K562 (cell line): ENCODE data around the gene PHF1. TPM values are rescaled to one million over a fixed set of nuclear protein-coding genes. Genes with fewer than 3 reads are reported as not detected.

Experiments used
- GMEB1 ChIP-seq: fragments of 250-450 bp; sonication (Bioruptor Pico); IDR thresholded peaks from 2 replicates; pipeline ENCODE4 v1.4.0; 2020; ENCODE audit warnings: mild to moderate bottlenecking
- HNRNPLL ChIP-seq: fragments of 200-400 bp; formaldehyde crosslinking; IDR thresholded peaks from 2 replicates; pipeline ENCODE4 v1.6.1; 2017; ENCODE audit warnings: low read length, low read depth, mild to moderate bottlenecking; ENCODE audit not compliant: poor library complexity, severe bottlenecking
- MITF ChIP-seq: IDR thresholded peaks from 2 replicates; pipeline ENCODE4 v1.6.1; 2014; ENCODE audit warnings: antibody characterized with exemption
- MYNN ChIP-seq, 2 experiments: sonication (generic); formaldehyde crosslinking in 1 of 2; IDR thresholded peaks; 2 replicates each; pipeline versions ENCODE4 v1.5.0 to v1.6.1; 2016 to 2020; ENCODE audit warnings: antibody characterized with exemption in 1 of 2, missing genetic modification reagents in 1 of 2
- SETDB1 ChIP-seq: IDR thresholded peaks from one replicate; pipeline ENCODE4 v1.6.1; 2012; ENCODE audit warnings: low read length, control low read depth, inconsistent platforms
- polyA plus RNA-seq, 8 experiments: library from polyadenylated mRNA; depleted of rRNA in 4 of 8; stranded (reverse) in 5 of 8; unstranded in 3 of 8; fragments of >200 nt; fragmentation: Nextera tagmentation in 2 of 8; fragmentation: Illumina TruSeq in 1 of 8; extraction: Ambion mirVana in 2 of 8; extraction: Trizol in 1 of 8; gene quantifications; 2 replicates each; pipeline versions ENCODE4 v1.2.1 to v1.2.3, GENCODE V29; 2011 to 2014; ENCODE audit warnings: inconsistent platforms in 1 of 8, missing spikeins in 1 of 8
- total RNA-seq, 7 experiments: library from RNA; depleted of rRNA in 6 of 7; stranded (reverse); fragments of >200 nt in 6 of 7; fragmentation: Illumina TruSeq in 2 of 7; extraction: Trizol in 2 of 7; gene quantifications; 2 replicates each; pipeline versions ENCODE4 v1.2.1 to v1.2.3, GENCODE V29; 2011 to 2021; ENCODE audit warnings: low replicate concordance in 1 of 7
- TF ChIP-seq, protein P1 (sequence below), 2 experiments: IDR thresholded peaks; 2 replicates each; pipeline ENCODE4 v1.6.1; 2011; ENCODE audit warnings: borderline replicate concordance in 1 of 2, control low read depth in 1 of 2, low read depth in 1 of 2, low read length in 1 of 2, mild to moderate bottlenecking in 1 of 2, mixed read lengths in 1 of 2, moderate library complexity in 1 of 2; ENCODE audit not compliant: insufficient read depth in 1 of 2, insufficient read length in 1 of 2, poor library complexity in 1 of 2, severe bottlenecking in 1 of 2; ENCODE audit errors: extremely low read depth in 1 of 2
- TF ChIP-seq, protein P2 (sequence below): sonication (generic); formaldehyde crosslinking; IDR thresholded peaks from 2 replicates; pipeline ENCODE4 v1.8.0; 2022; ENCODE audit warnings: missing genetic modification reagents, mild to moderate bottlenecking, moderate library complexity, borderline replicate concordance
- TF ChIP-seq, protein P3 (sequence below): conservative IDR thresholded peaks from 2 replicates; pipeline ENCODE4 v1.6.1; 2011; ENCODE audit warnings: low read depth, mild to moderate bottlenecking, low read length; ENCODE audit not compliant: control insufficient read depth
- TF ChIP-seq, protein P4 (sequence below), 3 experiments: IDR thresholded peaks in 2 of 3; conservative IDR thresholded peaks in 1 of 3; 2 replicates each; pipeline ENCODE4 v1.5.1; 2011 to 2012; ENCODE audit warnings: low read length in 3 of 3, mild to moderate bottlenecking in 3 of 3, control low read depth in 2 of 3, improper control_type of control experiment in 1 of 3, inconsistent platforms in 1 of 3, low read depth in 1 of 3, mixed read lengths in 1 of 3, moderate library complexity in 1 of 3; ENCODE audit not compliant: insufficient read depth in 2 of 3
- TF ChIP-seq, protein P5 (sequence below): fragments of 250-450 bp; sonication (Bioruptor Pico); IDR thresholded peaks from 2 replicates; pipeline ENCODE4 v1.9.0; 2021; ENCODE audit warnings: mild to moderate bottlenecking, inconsistent platforms
- TF ChIP-seq, protein P6 (sequence below), 3 experiments: fragments of 200-800 bp in 1 of 3; sonication (Bioruptor generic) in 1 of 3; sonication (generic) in 1 of 3; formaldehyde crosslinking in 1 of 3; IDR thresholded peaks; 2 replicates each; pipeline versions ENCODE4 v1.6.1 to v1.8.0; 2016 to 2022; ENCODE audit warnings: mild to moderate bottlenecking in 2 of 3, missing compliant biosample characterization in 2 of 3, missing genetic modification characterization in 2 of 3, missing genetic modification reagents in 1 of 3

PHF1 gene
- total and polyA plus RNA-seq, 9 of the 15 experiments (the other 6 are each of a cell fraction or from before 2014, with no cell fraction given): 3.7 to 64.2 (median 33.7) TPM

GRCh38 chr6:33427585-33428223 is 16.9 kb downstream of the PHF1 start (continued):
- TF ChIP-seq, protein P1, sequence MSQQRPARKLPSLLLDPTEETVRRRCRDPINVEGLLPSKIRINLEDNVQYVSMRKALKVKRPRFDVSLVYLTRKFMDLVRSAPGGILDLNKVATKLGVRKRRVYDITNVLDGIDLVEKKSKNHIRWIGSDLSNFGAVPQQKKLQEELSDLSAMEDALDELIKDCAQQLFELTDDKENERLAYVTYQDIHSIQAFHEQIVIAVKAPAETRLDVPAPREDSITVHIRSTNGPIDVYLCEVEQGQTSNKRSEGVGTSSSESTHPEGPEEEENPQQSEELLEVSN (IDR thresholded peaks at IDR 0.05; ENCODE audit: borderline replicate concordance in 1 of 2, extremely low read depth in 1 of 2, insufficient read depth in 1 of 2, insufficient read length in 1 of 2, low read depth in 1 of 2, low read length in 1 of 2, poor library complexity in 1 of 2, severe bottlenecking in 1 of 2): peak in 1 of 2 experiments; percentile 55
- TF ChIP-seq GMEB1 (CRISPR knock-in tag): 0 out of 2 replicates have a peak, but pooled peaks have one; percentile 21
- peak; percentile 54; the same call in 1 of the 2 replicates for TF ChIP-seq MYNN (IDR thresholded peaks at IDR 0.05)
- no peak for TF ChIP-seq MYNN (CRISPR knock-in tag; IDR thresholded peaks at IDR 0.05)
- TF ChIP-seq, protein P2, sequence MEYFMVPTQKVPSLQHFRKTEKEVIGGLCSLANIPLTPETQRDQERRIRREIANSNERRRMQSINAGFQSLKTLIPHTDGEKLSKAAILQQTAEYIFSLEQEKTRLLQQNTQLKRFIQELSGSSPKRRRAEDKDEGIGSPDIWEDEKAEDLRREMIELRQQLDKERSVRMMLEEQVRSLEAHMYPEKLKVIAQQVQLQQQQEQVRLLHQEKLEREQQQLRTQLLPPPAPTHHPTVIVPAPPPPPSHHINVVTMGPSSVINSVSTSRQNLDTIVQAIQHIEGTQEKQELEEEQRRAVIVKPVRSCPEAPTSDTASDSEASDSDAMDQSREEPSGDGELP (CRISPR knock-in tag): no peak
- TF ChIP-seq, protein P3, sequence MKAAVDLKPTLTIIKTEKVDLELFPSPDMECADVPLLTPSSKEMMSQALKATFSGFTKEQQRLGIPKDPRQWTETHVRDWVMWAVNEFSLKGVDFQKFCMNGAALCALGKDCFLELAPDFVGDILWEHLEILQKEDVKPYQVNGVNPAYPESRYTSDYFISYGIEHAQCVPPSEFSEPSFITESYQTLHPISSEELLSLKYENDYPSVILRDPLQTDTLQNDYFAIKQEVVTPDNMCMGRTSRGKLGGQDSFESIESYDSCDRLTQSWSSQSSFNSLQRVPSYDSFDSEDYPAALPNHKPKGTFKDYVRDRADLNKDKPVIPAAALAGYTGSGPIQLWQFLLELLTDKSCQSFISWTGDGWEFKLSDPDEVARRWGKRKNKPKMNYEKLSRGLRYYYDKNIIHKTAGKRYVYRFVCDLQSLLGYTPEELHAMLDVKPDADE: peak; percentile 34; the same call in 1 of the 2 replicates
- TF ChIP-seq MITF: peak; percentile 74
- TF ChIP-seq, protein P4, sequence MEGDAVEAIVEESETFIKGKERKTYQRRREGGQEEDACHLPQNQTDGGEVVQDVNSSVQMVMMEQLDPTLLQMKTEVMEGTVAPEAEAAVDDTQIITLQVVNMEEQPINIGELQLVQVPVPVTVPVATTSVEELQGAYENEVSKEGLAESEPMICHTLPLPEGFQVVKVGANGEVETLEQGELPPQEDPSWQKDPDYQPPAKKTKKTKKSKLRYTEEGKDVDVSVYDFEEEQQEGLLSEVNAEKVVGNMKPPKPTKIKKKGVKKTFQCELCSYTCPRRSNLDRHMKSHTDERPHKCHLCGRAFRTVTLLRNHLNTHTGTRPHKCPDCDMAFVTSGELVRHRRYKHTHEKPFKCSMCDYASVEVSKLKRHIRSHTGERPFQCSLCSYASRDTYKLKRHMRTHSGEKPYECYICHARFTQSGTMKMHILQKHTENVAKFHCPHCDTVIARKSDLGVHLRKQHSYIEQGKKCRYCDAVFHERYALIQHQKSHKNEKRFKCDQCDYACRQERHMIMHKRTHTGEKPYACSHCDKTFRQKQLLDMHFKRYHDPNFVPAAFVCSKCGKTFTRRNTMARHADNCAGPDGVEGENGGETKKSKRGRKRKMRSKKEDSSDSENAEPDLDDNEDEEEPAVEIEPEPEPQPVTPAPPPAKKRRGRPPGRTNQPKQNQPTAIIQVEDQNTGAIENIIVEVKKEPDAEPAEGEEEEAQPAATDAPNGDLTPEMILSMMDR (IDR thresholded peaks at IDR 0.05 in 2 of 3, conservative IDR thresholded peaks at IDR 0.05 in 1 of 3; ENCODE audit: insufficient read depth in 2 of 3, low read depth in 1 of 3, low read length in 3 of 3): peak in 2 of 3 experiments; percentile 33 to 39; a peak in 3 of 6 replicates
- no peak for TF ChIP-seq SETDB1
- TF ChIP-seq, protein P5, sequence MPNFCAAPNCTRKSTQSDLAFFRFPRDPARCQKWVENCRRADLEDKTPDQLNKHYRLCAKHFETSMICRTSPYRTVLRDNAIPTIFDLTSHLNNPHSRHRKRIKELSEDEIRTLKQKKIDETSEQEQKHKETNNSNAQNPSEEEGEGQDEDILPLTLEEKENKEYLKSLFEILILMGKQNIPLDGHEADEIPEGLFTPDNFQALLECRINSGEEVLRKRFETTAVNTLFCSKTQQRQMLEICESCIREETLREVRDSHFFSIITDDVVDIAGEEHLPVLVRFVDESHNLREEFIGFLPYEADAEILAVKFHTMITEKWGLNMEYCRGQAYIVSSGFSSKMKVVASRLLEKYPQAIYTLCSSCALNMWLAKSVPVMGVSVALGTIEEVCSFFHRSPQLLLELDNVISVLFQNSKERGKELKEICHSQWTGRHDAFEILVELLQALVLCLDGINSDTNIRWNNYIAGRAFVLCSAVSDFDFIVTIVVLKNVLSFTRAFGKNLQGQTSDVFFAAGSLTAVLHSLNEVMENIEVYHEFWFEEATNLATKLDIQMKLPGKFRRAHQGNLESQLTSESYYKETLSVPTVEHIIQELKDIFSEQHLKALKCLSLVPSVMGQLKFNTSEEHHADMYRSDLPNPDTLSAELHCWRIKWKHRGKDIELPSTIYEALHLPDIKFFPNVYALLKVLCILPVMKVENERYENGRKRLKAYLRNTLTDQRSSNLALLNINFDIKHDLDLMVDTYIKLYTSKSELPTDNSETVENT (CRISPR knock-in tag): peak; percentile 61; the same call in 1 of the 2 replicates
- TF ChIP-seq, protein P6, sequence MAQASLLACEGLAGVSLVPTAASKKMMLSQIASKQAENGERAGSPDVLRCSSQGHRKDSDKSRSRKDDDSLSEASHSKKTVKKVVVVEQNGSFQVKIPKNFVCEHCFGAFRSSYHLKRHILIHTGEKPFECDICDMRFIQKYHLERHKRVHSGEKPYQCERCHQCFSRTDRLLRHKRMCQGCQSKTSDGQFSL (CRISPR knock-in tag; IDR thresholded peaks at IDR 0.05): peak; percentile 60
- TF ChIP-seq, protein P6 (tag; IDR thresholded peaks at IDR 0.05): peak in 1 of 2 experiments; percentile 88; a peak in 2 of 4 replicates
- TF ChIP-seq HNRNPLL: peak; percentile 65
